GM11168 (cell line): ENCODE measurements around the gene UGT1A8.

Experiments used
- in situ Hi-C: fragments of 300-500 bp; cut with MboI; formaldehyde crosslinking; loops from one replicate; pipeline ENCODE4 v1.12.0; 2022; ENCODE audit warnings: low sequenced_read_pairs; ENCODE audit not compliant: unreplicated experiment

The UGT1A8 gene

GRCh38 chr2:233813236-233814055, 196.0 kb downstream of the UGT1A8 start:
- in situ Hi-C loops = no loop called here

GRCh38 chr2:233814056-233814835, 196.8 kb downstream of the UGT1A8 start:
- in situ Hi-C loops = no loop called here

GRCh38 chr2:233815861-233816260, 198.4 kb downstream of the UGT1A8 start:
- in situ Hi-C loops = no loop called here

- in situ Hi-C loops = no loop called here
Measured at GRCh38 chr2:233816334-233816733, 198.9 kb downstream of the UGT1A8 start.

- in situ Hi-C loops = no loop called here
Measured at GRCh38 chr2:233816771-233817170, 199.3 kb downstream of the UGT1A8 start.

GRCh38 chr2:233817361-233817911, 200.0 kb downstream of the UGT1A8 start:
- in situ Hi-C loops = no loop called here

- in situ Hi-C loops = no loop called here
Measured at GRCh38 chr2:233817995-233818638, 200.7 kb downstream of the UGT1A8 start.

GRCh38 chr2:233818639-233819621, 201.5 kb downstream of the UGT1A8 start:
- in situ Hi-C loops = no loop called here

- in situ Hi-C loops = no loop called here
Measured at GRCh38 chr2:233819884-233820773, 202.7 kb downstream of the UGT1A8 start.

GRCh38 chr2:233820774-233821105, 203.3 kb downstream of the UGT1A8 start:
- in situ Hi-C loops = no loop called here

GRCh38 chr2:233821196-233821595, 203.8 kb downstream of the UGT1A8 start:
- in situ Hi-C loops = no loop called here

GRCh38 chr2:233821709-233822100, 204.3 kb downstream of the UGT1A8 start:
- in situ Hi-C loops = no loop called here

GRCh38 chr2:233822101-233822771, 204.8 kb downstream of the UGT1A8 start:
- in situ Hi-C loops = no loop called here
